HEK293 (cell line): ENCODE results near the gene ALS2.

Source experiments
- CTCF ChIA-PET: fragments of 350-600 bp; formaldehyde crosslinking; extraction: SDS; loops from one replicate; lab custom pipeline; 2021; ENCODE audit warnings: antibody characterized with exemption; lab: Yijun Ruan, JAX
- POLR2A ChIA-PET: fragments of 300-600 bp; formaldehyde crosslinking; extraction: SDS; loops from one replicate; lab custom pipeline; 2020; ENCODE audit warnings: antibody characterized with exemption, inconsistent platforms; lab: Yijun Ruan, JAX
- H3K27ac ChIP-seq: fragments of 200-500 bp; sonication (Bioruptor generic); 2 replicates; pipeline ENCODE4 v1.5.1; 2014; ENCODE audit warnings: low read depth, low read length, control low read depth, inconsistent platforms; ENCODE audit errors: extremely low read depth
- H3K36me3 ChIP-seq, 2 experiments: fragments of 200-500 bp in 1 of 2; sonication (Bioruptor generic) in 1 of 2; 1 replicate in 1 of 2; 2 replicates in 1 of 2; pipeline ENCODE4 v1.5.1; 2014 to 2017; ENCODE audit warnings: inconsistent platforms in 2 of 2, low read length in 2 of 2; ENCODE audit not compliant: control insufficient read depth in 2 of 2, insufficient read depth in 1 of 2
- H3K4me1 ChIP-seq: fragments of 200-500 bp; sonication (Bioruptor generic); 2 replicates; pipeline ENCODE4 v1.5.1; 2014; ENCODE audit warnings: mild to moderate bottlenecking, low read length, inconsistent platforms; ENCODE audit not compliant: control insufficient read depth, insufficient read depth
- H3K4me3 ChIP-seq: 2 replicates; pipeline ENCODE4 v1.5.1; 2011; ENCODE audit warnings: low read depth, mild to moderate bottlenecking, control low read depth, low read length, moderate library complexity
- H3K9me3 ChIP-seq: fragments of 200-500 bp; sonication (Bioruptor generic); 2 replicates; pipeline ENCODE4 v1.5.1; 2014; ENCODE audit warnings: low read depth, low read length, inconsistent platforms; ENCODE audit not compliant: control insufficient read depth, insufficient read depth
- GLI2 ChIP-seq: fragments of 450-650 bp; formaldehyde crosslinking; IDR thresholded peaks from 2 replicates; pipeline ENCODE4; 2017; ENCODE audit warnings: missing biosample characterization, missing genetic modification characterization, low read depth, borderline replicate concordance
- GLI4 ChIP-seq: fragments of 450-650 bp; formaldehyde crosslinking; IDR thresholded peaks from 2 replicates; pipeline ENCODE4 v1.5.1; 2016; ENCODE audit warnings: missing biosample characterization, missing genetic modification characterization
- GLIS1 ChIP-seq: fragments of 450-650 bp; formaldehyde crosslinking; IDR thresholded peaks from 2 replicates; pipeline ENCODE4 v1.5.1; 2016; ENCODE audit warnings: missing biosample characterization, missing genetic modification characterization
- PRDM2 ChIP-seq: fragments of 450-650 bp; formaldehyde crosslinking; IDR thresholded peaks from 2 replicates; pipeline ENCODE4 v1.5.1; 2016; ENCODE audit warnings: missing biosample characterization, missing genetic modification characterization, borderline replicate concordance
- RBAK ChIP-seq: fragments of 450-650 bp; formaldehyde crosslinking; IDR thresholded peaks from 2 replicates; pipeline ENCODE4 v1.5.1; 2016; ENCODE audit warnings: missing biosample characterization, missing genetic modification characterization
- SCRT1 ChIP-seq: fragments of 450-650 bp; formaldehyde crosslinking; IDR thresholded peaks from 2 replicates; pipeline ENCODE4 v1.5.1; 2016; ENCODE audit warnings: missing biosample characterization, missing genetic modification characterization, borderline replicate concordance
- TCF7L2 ChIP-seq: IDR thresholded peaks from 2 replicates; pipeline ENCODE4 v1.6.1; 2011; ENCODE audit warnings: low read depth, mild to moderate bottlenecking, inconsistent platforms, low read length, moderate library complexity, borderline replicate concordance
- ZBTB20 ChIP-seq: fragments of 450-650 bp; formaldehyde crosslinking; IDR thresholded peaks from 2 replicates; pipeline ENCODE4 v1.5.1; 2016; ENCODE audit warnings: missing biosample characterization, missing genetic modification characterization
- ZBTB21 ChIP-seq: fragments of 450-650 bp; formaldehyde crosslinking; IDR thresholded peaks from 2 replicates; pipeline ENCODE4 v1.5.1; 2017; ENCODE audit warnings: missing biosample characterization, missing genetic modification characterization
- ZBTB26 ChIP-seq: fragments of 450-650 bp; formaldehyde crosslinking; optimal IDR thresholded peaks from 2 replicates; pipeline ENCODE3; 2016; ENCODE audit warnings: missing biosample characterization, mild to moderate bottlenecking, missing genetic modification characterization
- ZBTB8A ChIP-seq: fragments of 450-650 bp; formaldehyde crosslinking; IDR thresholded peaks from 2 replicates; pipeline ENCODE4 v1.5.1; 2016; ENCODE audit warnings: missing biosample characterization, missing genetic modification characterization
- ZNF112 ChIP-seq: fragments of 450-650 bp; formaldehyde crosslinking; IDR thresholded peaks from 2 replicates; pipeline ENCODE4 v1.5.0; 2017; ENCODE audit warnings: missing biosample characterization, missing genetic modification characterization
- ZNF140 ChIP-seq: fragments of 450-650 bp; formaldehyde crosslinking; IDR thresholded peaks from 2 replicates; pipeline ENCODE4 v1.5.1; 2016; ENCODE audit warnings: missing biosample characterization, missing genetic modification characterization
- ZNF416 ChIP-seq: fragments of 450-650 bp; formaldehyde crosslinking; IDR thresholded peaks from 2 replicates; pipeline ENCODE4 v1.5.1; 2016; ENCODE audit warnings: missing biosample characterization, missing genetic modification characterization
- ZNF518A ChIP-seq: fragments of 450-650 bp; formaldehyde crosslinking; conservative IDR thresholded peaks from 2 replicates; pipeline ENCODE4 v1.5.1; 2016; ENCODE audit warnings: low read depth, missing biosample characterization, missing genetic modification characterization
- ZNF776 ChIP-seq: fragments of 450-650 bp; formaldehyde crosslinking; IDR thresholded peaks from 2 replicates; pipeline ENCODE4 v1.5.0; 2017; ENCODE audit warnings: missing biosample characterization, missing genetic modification characterization, borderline replicate concordance

Gene ALS2

GRCh38 chr2:201675454-201675853, 105.3 kb downstream of the ALS2 start:
- no peak for TF ChIP-seq RBAK
- no peak for TF ChIP-seq GLI4 (tag by site-specific recombination)
- TF ChIP-seq ZNF518A (tag by site-specific recombination) = no peak
- no peak for TF ChIP-seq ZNF112 (tag by site-specific recombination)
- TF ChIP-seq GLI2 (tag by site-specific recombination) = no peak
- TF ChIP-seq ZBTB21 (tag by site-specific recombination) = no peak
- TF ChIP-seq ZBTB8A (tag by site-specific recombination) = no peak
- no peak for TF ChIP-seq SCRT1
- Histone ChIP-seq H3K4me3 (no peak overlapping the region), H3K36me3 (no peaks in the 10 kb centered on the region), H3K27ac (no peak overlapping the region), H3K4me1 (no peaks in the 10 kb centered on the region), H3K9me3 (no peaks in the 10 kb centered on the region)
- CTCF ChIA-PET = interaction anchor here (1.4 kb wide), 1 partner anchor 8 kb away, joined by 4 read pairs; no protein-coding TSS in a partner anchor
- POLR2A ChIA-PET = no interaction called here

- Histone ChIP-seq H3K36me3 (no peaks in the 10 kb centered on the region), H3K9me3 (no peaks in the 10 kb centered on the region), H3K27ac (no peak overlapping the region), H3K4me1 (no peaks in the 10 kb centered on the region), H3K4me3 (no peak overlapping the region)
- ChIA-PET CTCF (interaction anchor here (1.4 kb wide), 1 partner anchor 7 kb away, joined by 4 read pairs; no protein-coding TSS in a partner anchor), POLR2A (no interaction called here)
- no peak for TF ChIP-seq ZNF416 (tag by site-specific recombination)
- no peak for TF ChIP-seq ZNF776 (tag by site-specific recombination)
- no peak for TF ChIP-seq ZBTB26 (tag by site-specific recombination)
- TF ChIP-seq ZNF140 (tag by site-specific recombination) = no peak
- TF ChIP-seq PRDM2 (tag by site-specific recombination) = no peak
- no peak for TF ChIP-seq TCF7L2
- TF ChIP-seq GLIS1 (tag by site-specific recombination) = no peak
- no peak for TF ChIP-seq ZBTB20 (tag by site-specific recombination)
Measured at GRCh38 chr2:201674794-201675193, 105.9 kb downstream of the ALS2 start.
